MCF 10A (cell line): ENCODE results near the gene RAPGEF6. TPM values are rescaled to one million over a fixed set of nuclear protein-coding genes. Genes with fewer than 3 reads are reported as not detected.

Source experiments
- BruUV-seq: library from RNA; stranded (reverse); fragments of 400-500 nt; replicated peaks from 2 replicates; lab custom pipeline; 2021; lab: Mats Ljungman, UMichigan
- CTCF ChIA-PET: fragments of 300-600 bp; sonication (Branson Sonifier 250); formaldehyde crosslinking; extraction: SDS; loops from one replicate; lab custom pipeline; 2021; ENCODE audit warnings: antibody characterized with exemption, inconsistent platforms; lab: Yijun Ruan, JAX
- POLR2A ChIA-PET: fragments of 300-600, 350-650 bp; sonication (Branson Sonifier 250); formaldehyde crosslinking; extraction: SDS; loops from one replicate; lab custom pipeline; 2020; ENCODE audit warnings: antibody characterized with exemption, inconsistent platforms; lab: Yijun Ruan, JAX
- DNase-seq: peaks from one replicate; pipeline ENCODE4 v3.0.0-alpha.2; 2018; ENCODE audit not compliant: unreplicated experiment
- H3K27ac Mint-ChIP-seq: one replicate; pipeline ENCODE4 v1.8.0; 2022; ENCODE audit warnings: mild to moderate bottlenecking, low read depth, mixed read lengths; ENCODE audit not compliant: unreplicated experiment
- H3K27me3 Mint-ChIP-seq: one replicate; pipeline ENCODE4 v1.8.0; 2022; ENCODE audit warnings: mixed read lengths; ENCODE audit not compliant: insufficient read depth, unreplicated experiment
- H3K36me3 Mint-ChIP-seq: one replicate; pipeline ENCODE4 v1.8.0; 2022; ENCODE audit warnings: mild to moderate bottlenecking, moderate library complexity, mixed read lengths; ENCODE audit not compliant: insufficient read depth, unreplicated experiment
- H3K4me1 Mint-ChIP-seq: one replicate; pipeline ENCODE4 v1.8.0; 2022; ENCODE audit warnings: mixed read lengths; ENCODE audit not compliant: insufficient read depth, unreplicated experiment
- H3K4me3 Mint-ChIP-seq: one replicate; pipeline ENCODE4 v1.8.0; 2022; ENCODE audit warnings: mild to moderate bottlenecking, moderate library complexity, mixed read lengths; ENCODE audit not compliant: unreplicated experiment
- H3K9me3 Mint-ChIP-seq: one replicate; pipeline ENCODE4 v1.8.0; 2022; ENCODE audit warnings: mixed read lengths; ENCODE audit not compliant: unreplicated experiment
- CTCF ChIP-seq: fragments of 200-600 bp; IDR thresholded peaks from one replicate; pipeline ENCODE4 v1.8.0; 2022; ENCODE audit warnings: antibody characterized with exemption, mild to moderate bottlenecking; ENCODE audit not compliant: unreplicated experiment
- intact Hi-C: fragments of 100-400 bp; cut with micrococcal nuclease; formaldehyde crosslinking; loops from 2 replicates; pipeline ENCODE4 v1.14.1; 2022
- total RNA-seq: library from RNA; stranded (reverse); gene quantifications from 2 replicates; pipeline ENCODE4 v1.2.3, GENCODE V29; 2022

The RAPGEF6 gene
- total RNA-seq, 1 experiment from 2014 or later, result 20.5 TPM

GRCh38 chr5:131639148-131639547, 4.1 kb upstream of the RAPGEF6 start:
- no peaks in the 10 kb centered on the region for H3K9me3 Mint-ChIP-seq

GRCh38 chr5:131637694-131638093, 2.7 kb upstream of the RAPGEF6 start:
- H3K27me3 Mint-ChIP-seq, result no peaks in the 10 kb centered on the region
- TF ChIP-seq CTCF, result no peak
- H3K36me3 Mint-ChIP-seq, result peaks cover 14% of the 10 kb centered on the region
- peaks cover 6% of the 10 kb centered on the region for H3K4me1 Mint-ChIP-seq
- H3K4me3 Mint-ChIP-seq, result no peak overlapping the region
- intact Hi-C loops, result no loop called here
- no peaks in the 10 kb centered on the region for H3K9me3 Mint-ChIP-seq
- DNase-seq, result no peak
- no peak overlapping the region for H3K27ac Mint-ChIP-seq
- ChIA-PET POLR2A (interaction anchor here (1.5 to 1.9 kb wide), 2 partner anchors 10 to 159 kb away, joined by 7 read pairs; partner anchors contain the start of gene FNIP1), CTCF (interaction anchor here (0.6 to 1.0 kb wide), 2 partner anchors 8 to 14 kb away, joined by 3 read pairs; no protein-coding TSS in a partner anchor)
- BruUV-seq, result no TSS peak

More at GRCh38 chr5:131639148-131639547, 4.1 kb upstream of the RAPGEF6 start:
- intact Hi-C loops, result no loop called here
- ChIA-PET CTCF (interaction anchor here (0.9 to 2.8 kb wide), 4 partner anchors 8 to 368 kb away, joined by 3 to 12 read pairs (median 4); no protein-coding TSS in a partner anchor), POLR2A (interaction anchor here (0.6 to 2.3 kb wide), 4 partner anchors 9 to 732 kb away, joined by 3 to 8 read pairs (median 7); partner anchors contain the start of gene FNIP1)
- H3K27ac Mint-ChIP-seq, result no peak overlapping the region
- H3K4me1 Mint-ChIP-seq, result peaks cover 6% of the 10 kb centered on the region
- peaks cover 26% of the 10 kb centered on the region for H3K36me3 Mint-ChIP-seq
- no TSS peak for BruUV-seq
- DNase-seq, result no peak
- TF ChIP-seq CTCF, result no peak
- no peaks in the 10 kb centered on the region for H3K27me3 Mint-ChIP-seq
- no peak overlapping the region for H3K4me3 Mint-ChIP-seq

GRCh38 chr5:131635684-131636572, 899 bp upstream of the RAPGEF6 start:
- intact Hi-C loops, result loop anchor here (1.0 to 2.0 kb wide), 2 partner anchors 160 to 371 kb away; no protein-coding TSS in a partner anchor
- Mint-ChIP-seq H3K36me3 (peaks cover 11% of the 10 kb centered on the region), H3K27me3 (no peaks in the 10 kb centered on the region), H3K4me1 (peaks cover 6% of the 10 kb centered on the region), H3K27ac (peak overlapping the region; percentile 97), H3K9me3 (no peaks in the 10 kb centered on the region), H3K4me3 (no peak overlapping the region)
- TF ChIP-seq CTCF, result no peak
- ChIA-PET CTCF (interaction anchor here (0.6 to 1.3 kb wide), 3 partner anchors 44 to 113 kb away, joined by 3 to 10 read pairs (median 3); no protein-coding TSS in a partner anchor), POLR2A (interaction anchor here (0.5 to 1.5 kb wide), 26 partner anchors 8 to 863 kb away, joined by 3 to 29 read pairs (median 4); partner anchors contain the start of gene FNIP1)
- DNase-seq, result no peak
- BruUV-seq, result TSS peak; percentile 96

GRCh38 chr5:131634666-131634995, 398 bp downstream of the RAPGEF6 start:
- Mint-ChIP-seq H3K4me1 (peaks cover 6% of the 10 kb centered on the region), H3K27me3 (no peaks in the 10 kb centered on the region), H3K4me3 (no peak overlapping the region), H3K27ac (peak overlapping the region; percentile 97), H3K9me3 (no peaks in the 10 kb centered on the region), H3K36me3 (peaks cover 11% of the 10 kb centered on the region)
- POLR2A ChIA-PET, result interaction anchor here (0.6 to 1.5 kb wide), 4 partner anchors 11 to 659 kb away, joined by 3 to 4 read pairs (median 3); no protein-coding TSS in a partner anchor
- intact Hi-C loops, result loop anchor here (1.0 to 2.0 kb wide), 2 partner anchors 45 to 372 kb away; no protein-coding TSS in a partner anchor
- DNase-seq, result peak; percentile 73
- TF ChIP-seq CTCF, result no peak
- CTCF ChIA-PET, result no interaction called here
- TSS peak; percentile 58 for BruUV-seq
